Stimulated activated CD8-positive, alpha-beta memory T cell treated with anti-CD3 and anti-CD28 coated beads, Interleukin-12 subunit alpha, Interleukin-12 subunit beta, amount 100 ng/mL, for 24 hours (primary cell): ENCODE results near the gene ADGRE2.
"Not testable (repeated sequence)": the region's sequence is repeated elsewhere in the genome, so short reads cannot be mapped to it uniquely, and the experiment has no call there.

Source experiments
- DNase-seq: peaks from one replicate; pipeline ENCODE4 v3.0.0-alpha.2; 2020; ENCODE audit errors: extremely low read depth

Gene ADGRE2

DNA sequence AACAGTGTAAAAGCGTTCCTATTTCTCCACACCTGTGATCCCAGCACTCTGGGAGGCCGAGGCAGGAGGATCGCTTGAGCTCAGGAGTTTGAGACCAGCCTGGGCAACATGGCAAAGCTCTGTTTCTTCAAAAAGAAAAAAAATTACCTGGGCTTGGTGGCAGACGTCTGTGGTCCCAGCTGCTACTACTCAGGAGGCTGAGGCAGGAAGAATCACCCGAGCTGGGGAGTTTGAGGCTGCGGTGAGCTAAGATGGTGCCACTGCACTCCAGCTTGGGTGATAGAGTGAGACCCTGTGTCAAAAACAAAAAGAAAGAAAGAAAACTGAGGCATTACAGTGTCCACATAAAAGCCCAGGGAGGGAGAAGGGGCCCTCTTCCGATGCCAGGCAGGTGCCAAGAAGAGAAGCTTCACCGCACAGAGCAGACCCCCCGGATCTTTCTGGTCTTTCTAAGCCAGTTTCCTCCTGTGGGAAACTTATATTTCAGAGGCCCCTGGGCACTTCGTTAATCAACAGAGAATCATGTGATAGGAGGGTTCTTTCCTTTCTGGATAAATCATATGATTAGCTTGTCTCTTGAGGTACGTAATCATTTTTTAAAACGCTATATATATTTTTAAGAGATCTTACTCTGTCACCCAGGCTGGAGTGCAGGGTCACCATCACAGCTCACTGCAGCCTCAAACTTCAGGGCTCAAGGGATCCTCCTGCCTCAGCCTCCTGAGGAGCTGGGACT lies at the start of gene ADGRE2:
ADGRE2 (minus strand) TSS at position 451 of the 736 bp plus-strand sequence. CDS start 1,804 bp downstream, outside the sequence.
- not testable (repeated sequence) for DNase-seq

- no peak for DNase-seq
Observed at GRCh38 chr19:14826006-14826405, 47.6 kb upstream of the ADGRE2 start.

DNA sequence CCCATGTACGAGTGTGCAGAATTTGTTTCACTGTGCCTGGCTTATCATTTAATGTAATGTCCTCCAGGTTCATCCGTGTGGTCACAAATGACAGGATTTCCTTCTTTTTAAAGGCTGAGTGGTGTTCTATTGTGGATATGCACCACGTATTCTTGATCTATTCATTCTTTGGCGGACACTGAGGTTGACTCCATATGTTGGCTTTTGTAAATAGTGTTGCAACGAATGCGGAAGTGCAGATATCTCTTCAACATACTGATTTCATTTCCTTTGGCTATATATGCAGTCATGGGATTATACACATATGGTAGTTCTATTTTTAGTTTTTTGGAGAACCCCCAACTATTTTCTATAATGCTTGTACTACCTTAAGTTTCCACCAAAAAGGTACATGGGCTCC lies 43.6 kb upstream of the ADGRE2 start:
- DNase-seq: no peak

DNA sequence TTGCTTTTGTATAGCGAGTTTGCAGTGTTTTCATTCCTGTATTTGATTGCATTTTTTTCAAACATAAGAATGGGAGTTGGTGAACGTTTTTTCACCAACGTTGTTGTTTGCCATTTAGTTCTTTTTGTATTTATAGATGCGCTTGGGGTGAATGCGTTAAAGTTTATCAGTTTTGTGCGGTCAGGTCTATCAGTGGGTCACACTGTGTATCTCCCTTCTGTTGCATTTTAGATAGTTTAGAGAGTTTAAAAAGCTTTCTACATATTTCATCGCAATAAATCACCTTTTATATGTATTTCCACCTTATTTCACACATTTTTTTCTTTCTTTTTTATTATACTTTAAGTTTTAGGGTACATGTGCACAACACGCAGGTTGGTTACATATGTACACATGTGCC lies 40.2 kb upstream of the ADGRE2 start:
- no peak for DNase-seq

- DNase-seq: no peak
Observed at GRCh38 chr19:14817052-14817451, 38.7 kb upstream of the ADGRE2 start.

- no peak for DNase-seq
Observed at GRCh38 chr19:14814982-14815652, 36.8 kb upstream of the ADGRE2 start.

GRCh38 chr19:14809272-14810057 lies 31.1 kb upstream of the ADGRE2 start:
- no peak for DNase-seq

- DNase-seq: no peak
Observed at GRCh38 chr19:14804765-14805164, 26.4 kb upstream of the ADGRE2 start.

DNA sequence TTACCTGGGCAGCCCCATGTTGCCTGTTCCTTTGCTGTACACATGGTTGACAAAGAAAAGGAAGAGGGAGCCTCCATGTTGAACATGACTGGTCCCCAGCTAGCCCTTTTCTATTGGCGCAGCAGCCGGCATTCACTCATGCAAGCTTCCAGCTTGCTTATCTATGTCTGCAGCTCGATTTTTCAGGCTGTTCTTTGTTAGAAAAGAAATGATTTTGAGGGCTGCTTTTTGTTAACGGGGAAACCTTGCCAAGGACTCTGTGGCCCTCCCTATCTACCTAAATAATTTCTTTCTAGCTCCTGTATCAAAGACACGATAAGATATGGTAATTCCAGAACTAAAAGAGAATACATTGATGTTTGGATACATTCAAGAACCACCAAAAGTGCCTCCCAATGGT lies 20.4 kb upstream of the ADGRE2 start:
- no peak for DNase-seq

DNA sequence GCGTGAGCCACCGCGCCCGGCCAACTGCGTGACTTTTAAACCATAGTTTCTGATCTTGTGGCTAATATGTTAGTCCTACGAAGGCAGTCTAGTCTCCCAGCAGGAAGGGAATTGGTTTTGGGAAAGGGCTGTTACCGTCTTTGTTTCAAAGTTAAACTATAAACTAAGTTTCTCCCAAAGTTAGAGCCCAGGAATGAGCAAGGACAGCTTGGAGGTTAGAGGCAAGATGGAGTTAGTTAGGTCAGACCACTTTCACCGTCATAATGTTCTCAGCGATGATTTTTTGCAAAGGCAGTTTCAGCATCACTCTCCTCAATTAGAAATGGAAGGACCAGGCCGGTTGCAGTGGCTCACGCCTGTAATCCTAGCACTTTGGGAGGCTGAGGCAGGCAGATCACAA lies 17.7 kb upstream of the ADGRE2 start:
- no peak for DNase-seq

- no peak for DNase-seq
Observed at GRCh38 chr19:14795078-14795721, 16.8 kb upstream of the ADGRE2 start.

DNA sequence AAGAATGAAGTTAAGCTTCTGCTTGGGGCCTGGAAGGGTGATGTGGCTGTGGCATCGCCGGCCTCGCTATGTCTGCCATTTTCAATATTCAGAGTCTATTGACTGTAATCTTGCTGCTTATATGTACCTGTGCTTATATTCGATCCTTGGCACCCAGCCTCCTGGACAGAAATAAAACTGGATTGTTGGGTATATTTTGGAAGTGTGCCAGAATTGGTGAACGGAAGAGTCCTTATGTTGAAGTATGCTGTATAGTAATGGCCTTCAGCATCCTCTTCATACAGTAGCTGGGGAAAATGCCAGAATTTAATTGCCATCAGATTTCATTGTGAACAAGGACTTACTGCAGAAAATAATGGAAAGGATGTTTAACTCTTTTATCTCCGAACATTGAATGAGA lies 13.9 kb upstream of the ADGRE2 start:
- DNase-seq: not testable (repeated sequence)

GRCh38 chr19:14786421-14786851 lies 8.1 kb upstream of the ADGRE2 start:
- no peak for DNase-seq

- not testable (repeated sequence) for DNase-seq
Observed at GRCh38 chr19:14785102-14785793, 6.9 kb upstream of the ADGRE2 start.

- DNase-seq: not testable (repeated sequence)
Observed at GRCh38 chr19:14784730-14785101, 6.4 kb upstream of the ADGRE2 start.

DNA sequence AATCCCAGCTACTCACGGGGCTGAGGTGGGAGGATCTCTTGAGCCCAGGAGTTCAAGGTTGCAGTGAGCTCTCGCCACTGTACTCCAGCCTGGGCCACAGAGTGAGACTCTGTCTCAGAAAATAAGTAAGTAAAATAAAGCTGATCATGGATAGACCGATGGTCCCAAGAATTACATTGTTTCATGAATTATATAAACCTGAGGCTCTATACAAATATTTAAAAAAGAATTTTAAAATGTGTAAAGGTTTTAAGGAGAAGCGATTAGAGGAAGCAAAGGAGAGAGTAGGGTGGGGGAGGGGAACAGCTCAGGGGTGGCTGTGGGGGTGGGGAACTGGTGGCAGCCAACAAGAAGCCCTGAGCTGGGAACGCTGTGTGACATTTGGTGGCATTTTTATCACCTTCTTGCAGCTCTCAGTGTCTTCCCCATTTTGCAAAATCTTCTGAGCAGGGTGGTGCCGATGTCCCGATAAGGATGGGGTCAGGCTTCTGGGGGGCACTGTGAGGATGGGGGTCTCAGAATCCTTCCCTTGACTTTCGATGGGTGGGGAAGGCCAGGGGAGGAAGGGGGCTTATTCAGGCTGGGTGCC lies 5.1 kb upstream of the ADGRE2 start:
- not testable (repeated sequence) for DNase-seq

DNA sequence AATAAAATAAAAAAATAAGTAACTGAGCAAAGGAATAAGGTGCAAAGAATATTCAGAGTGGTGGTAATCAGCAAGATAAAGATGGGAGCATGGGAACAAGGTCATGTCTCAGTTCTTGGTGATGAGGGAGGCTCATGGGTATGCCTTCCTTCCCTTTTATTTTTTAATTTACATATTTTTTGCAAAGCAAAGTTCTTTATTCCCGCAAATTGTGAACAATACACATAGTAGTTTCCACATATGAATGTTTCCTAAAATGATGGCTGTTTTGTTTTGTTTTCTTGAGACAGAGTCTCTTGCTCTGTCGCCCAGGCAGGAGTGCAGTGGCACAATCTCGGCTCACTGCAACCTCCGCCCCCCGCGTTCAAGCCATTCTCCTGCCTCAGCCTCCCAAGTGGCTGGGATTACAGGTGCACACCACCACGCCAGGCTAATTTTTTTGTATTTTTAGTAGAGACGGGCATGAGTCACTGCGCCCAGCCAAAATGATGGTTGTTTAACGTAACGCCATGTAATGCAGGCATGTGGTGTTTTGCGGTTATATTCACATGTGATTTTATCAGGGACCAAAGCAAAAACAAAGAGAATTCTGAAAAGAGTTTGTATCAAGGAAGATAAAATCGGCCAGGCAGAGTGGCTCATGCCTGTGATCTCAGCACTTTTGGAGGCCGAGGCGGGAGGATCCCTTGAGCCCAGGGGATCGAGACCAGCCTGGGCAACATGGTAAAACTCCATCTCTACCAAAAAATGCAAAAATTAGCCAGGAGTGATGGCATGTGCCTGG lies 4.5 kb upstream of the ADGRE2 start:
- DNase-seq: no peak

DNA sequence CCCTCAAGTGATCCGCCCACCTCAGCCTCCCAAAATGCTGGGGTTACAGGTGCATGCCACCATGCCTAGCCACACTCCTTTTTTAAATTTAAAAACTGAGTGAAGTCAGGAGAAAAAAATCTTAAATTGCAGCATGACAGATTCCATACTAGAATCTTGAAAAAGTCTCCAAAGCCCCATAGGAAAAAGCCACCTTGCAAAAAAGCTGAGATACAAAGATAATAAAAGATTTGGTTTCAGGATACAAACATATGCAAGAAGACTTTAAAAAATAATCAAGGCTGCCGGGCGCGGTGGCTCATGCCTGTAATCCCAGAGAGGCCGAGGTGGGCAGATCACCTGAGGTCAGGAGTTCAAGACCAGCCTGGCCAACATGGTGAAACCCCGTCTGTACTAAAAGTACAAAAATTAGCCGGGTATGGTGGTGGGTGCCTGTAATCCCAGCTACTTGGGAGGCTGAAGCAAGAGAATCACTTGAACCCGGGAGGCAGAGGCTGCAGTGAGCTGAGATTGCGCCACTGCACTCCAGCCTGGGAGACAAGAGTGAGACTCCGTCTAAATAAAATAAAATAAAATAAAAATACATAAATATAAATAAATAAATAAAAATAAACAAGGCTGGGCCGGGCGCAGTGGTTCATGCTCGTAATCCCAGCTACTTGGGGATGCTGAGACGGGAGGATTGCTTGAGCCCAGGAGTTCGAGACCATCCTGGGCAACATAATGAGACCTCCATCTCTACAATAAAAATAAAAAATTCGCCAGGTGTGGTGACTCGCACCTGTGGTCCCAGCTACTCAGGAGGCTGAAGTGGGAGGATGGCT lies 3.6 kb upstream of the ADGRE2 start:
- DNase-seq: not testable (repeated sequence)

DNA sequence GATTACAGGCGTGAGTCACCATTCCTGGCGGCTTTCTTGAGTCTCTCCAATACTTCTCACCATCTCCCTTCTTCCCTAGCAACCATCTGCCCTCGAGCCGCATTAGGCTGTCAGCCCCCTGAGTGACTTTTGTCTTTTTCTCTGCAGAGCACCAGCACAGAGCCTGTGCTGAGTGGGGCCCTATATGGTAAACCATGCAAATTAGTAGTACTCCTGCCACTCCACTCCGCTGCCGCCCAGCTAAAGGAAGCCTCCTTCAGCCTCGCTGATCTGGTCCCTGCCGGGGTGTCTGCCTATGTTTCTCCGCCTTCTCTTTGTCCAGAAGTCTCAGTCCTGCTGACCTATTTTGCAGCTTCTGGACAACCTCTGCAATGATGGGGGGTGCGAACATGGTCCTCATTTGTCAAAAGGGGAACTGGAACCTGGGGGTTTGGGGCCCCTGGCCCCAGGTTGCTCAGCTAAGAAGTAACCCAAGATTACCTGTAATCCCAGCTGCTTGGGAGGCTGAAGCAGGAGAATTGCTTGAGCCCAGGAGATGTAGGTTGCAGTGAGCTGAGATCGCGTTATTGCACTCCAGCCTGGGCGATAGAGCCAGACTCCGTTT lies 2.4 kb upstream of the ADGRE2 start:
- DNase-seq: not testable (repeated sequence)
